IMR-90 (cell line): ENCODE results near the gene HAGHL.

Experiments
- BHLHE40 ChIP-seq: fragments of 150-350 bp; IDR thresholded peaks from 2 replicates; pipeline ENCODE4 v1.6.1; 2016; ENCODE audit warnings: mild to moderate bottlenecking, low read depth, low read length
- CTCF ChIP-seq: conservative IDR thresholded peaks from 2 replicates; pipeline ENCODE4 v1.5.1; 2012; ENCODE audit warnings: mild to moderate bottlenecking, low read depth, low read length, improper control_type of control experiment
- FOS ChIP-seq: fragments of 150-350 bp; IDR thresholded peaks from 2 replicates; pipeline ENCODE4 v1.6.1; 2016; ENCODE audit warnings: low read depth, low read length
- MAFK ChIP-seq: IDR thresholded peaks from 2 replicates; pipeline ENCODE4 v1.6.1; 2012; ENCODE audit warnings: low read depth, low read length, improper control_type of control experiment
- MXI1 ChIP-seq: IDR thresholded peaks from 2 replicates; pipeline ENCODE4 v1.6.1; 2012; ENCODE audit warnings: low read depth, mild to moderate bottlenecking, low read length, moderate library complexity, borderline replicate concordance
- POLR2A ChIP-seq: IDR thresholded peaks from 2 replicates; pipeline ENCODE4 v1.6.1; 2012; ENCODE audit warnings: mild to moderate bottlenecking, low read depth, low read length
- RAD21 ChIP-seq: IDR thresholded peaks from 2 replicates; pipeline ENCODE4 v1.6.1; 2012; ENCODE audit warnings: low read length, improper control_type of control experiment
- RCOR1 ChIP-seq: IDR thresholded peaks from 2 replicates; pipeline ENCODE4 v1.6.1; 2012; ENCODE audit warnings: mild to moderate bottlenecking, low read length, improper control_type of control experiment; ENCODE audit not compliant: insufficient replicate concordance
- RFX5 ChIP-seq: IDR thresholded peaks from 2 replicates; pipeline ENCODE4 v1.8.0; 2012; ENCODE audit warnings: low read depth, mild to moderate bottlenecking, low read length, moderate library complexity

DNA sequence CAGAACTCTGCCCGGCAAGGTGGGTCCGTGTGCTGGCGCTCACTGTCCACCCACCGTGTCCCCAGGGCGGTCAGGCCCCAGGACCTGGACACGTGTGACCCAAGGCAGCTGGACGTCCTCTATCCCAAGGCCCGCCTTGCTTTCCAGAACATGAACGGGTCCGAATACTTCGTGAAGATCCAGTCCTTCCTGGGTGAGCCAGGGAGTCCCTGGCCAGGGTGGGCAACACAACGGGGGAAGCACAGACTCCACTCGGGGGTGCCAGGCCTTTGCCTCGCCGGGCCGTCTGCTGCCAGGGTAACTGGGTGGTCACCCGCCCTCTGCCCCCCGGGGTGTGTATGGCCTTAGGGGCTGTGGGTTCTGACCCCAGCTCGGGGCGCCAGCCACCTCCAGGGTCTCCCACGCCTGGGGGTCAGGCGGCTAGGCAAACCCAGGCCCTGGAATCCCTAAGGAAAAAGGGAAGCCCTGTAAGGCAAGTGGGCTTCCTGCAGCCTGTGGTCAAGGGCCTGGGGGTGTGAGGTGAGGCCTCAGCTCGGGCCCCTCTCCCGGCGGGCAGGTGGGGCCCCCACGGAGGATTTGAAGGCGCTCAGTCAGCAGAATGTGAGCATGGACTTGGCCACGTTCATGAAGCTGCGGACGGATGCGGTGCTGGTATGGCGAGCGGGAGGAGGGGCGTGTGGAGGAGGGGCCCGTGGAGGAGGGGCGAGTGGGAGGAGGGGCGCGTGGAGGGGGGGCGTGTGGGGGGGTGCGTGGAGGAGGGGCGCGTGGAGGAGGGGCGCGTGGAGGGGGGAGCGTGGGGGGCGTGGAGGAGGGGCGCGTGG lies 40.1 kb downstream of the HAGHL start:
- no peak for TF ChIP-seq RFX5
- TF ChIP-seq POLR2A: no peak
- no peak for TF ChIP-seq CTCF
- TF ChIP-seq RCOR1: no peak
- TF ChIP-seq MAFK: no peak
- no peak for TF ChIP-seq BHLHE40
- TF ChIP-seq FOS: no peak
- TF ChIP-seq MXI1: no peak
- no peak for TF ChIP-seq RAD21
